ENCODE results near the gene BAHCC1. TPM values are rescaled to one million over a fixed set of nuclear protein-coding genes. Genes with fewer than 3 reads are reported as not detected.

Gene BAHCC1
- total RNA-seq, 2 donors from 2014 or later = 41.2 to 69.6 TPM

- H3K4me3 ChIP-seq = no peak overlapping the region
- TF ChIP-seq CTCF (IDR thresholded peaks at IDR 0.05) = no peak
- no peak for ATAC-seq (ENCODE audit: insufficient number of reproducible peaks, low FRiP score, low read depth)
- H3K27ac ChIP-seq = no peak overlapping the region
- peaks cover 6 to 21% of the 10 kb centered on the region in 2 donors for H3K4me1 ChIP-seq (ENCODE audit: control insufficient read depth in 1 of 2, low read depth in 2 of 2)
- no peaks in the 10 kb centered on the region for H3K36me3 ChIP-seq
- no peak for DNase-seq (ENCODE audit: low spot score)
- no peaks in the 10 kb centered on the region for H3K9me3 ChIP-seq
- H3K27me3 ChIP-seq (replicated peaks; ENCODE audit: insufficient read depth) = no peaks in the 10 kb centered on the region
Measured at GRCh38 chr17:81411305-81411704, 16.0 kb downstream of the BAHCC1 start.

- Histone ChIP-seq H3K27me3 (replicated peaks; ENCODE audit: insufficient read depth) (no peaks in the 10 kb centered on the region), H3K27ac (peak overlapping the region in 1 of 2 donors; percentile 17), H3K9me3 (no peaks in the 10 kb centered on the region), H3K4me1 (ENCODE audit: control insufficient read depth in 1 of 2, low read depth in 2 of 2) (peaks cover 6 to 18% of the 10 kb centered on the region in 2 donors), H3K4me3 (no peak overlapping the region), H3K36me3 (no peaks in the 10 kb centered on the region)
- DNase-seq (ENCODE audit: low spot score) = no peak
- ATAC-seq (ENCODE audit: insufficient number of reproducible peaks, low FRiP score, low read depth) = no peak
- no peak for TF ChIP-seq CTCF (IDR thresholded peaks at IDR 0.05)
Measured at GRCh38 chr17:81412490-81413093, 17.3 kb downstream of the BAHCC1 start.

GRCh38 chr17:81413497-81414135 is 18.4 kb downstream of the BAHCC1 start:
- Histone ChIP-seq H3K36me3 (no peaks in the 10 kb centered on the region), H3K4me1 (ENCODE audit: control insufficient read depth in 1 of 2, low read depth in 2 of 2) (peaks cover 15 to 27% of the 10 kb centered on the region in 2 donors), H3K9me3 (no peaks in the 10 kb centered on the region), H3K27me3 (replicated peaks; ENCODE audit: insufficient read depth) (no peaks in the 10 kb centered on the region), H3K4me3 (no peak overlapping the region), H3K27ac (no peak overlapping the region)
- DNase-seq (ENCODE audit: low spot score) = no peak
- TF ChIP-seq CTCF (IDR thresholded peaks at IDR 0.05) = no peak
- ATAC-seq (ENCODE audit: insufficient number of reproducible peaks, low FRiP score, low read depth) = no peak

GRCh38 chr17:81414756-81415516 is 19.7 kb downstream of the BAHCC1 start:
- Histone ChIP-seq H3K27me3 (replicated peaks; ENCODE audit: insufficient read depth) (no peaks in the 10 kb centered on the region), H3K27ac (peak overlapping the region in 1 of 2 donors; percentile 2), H3K36me3 (no peaks in the 10 kb centered on the region), H3K9me3 (no peaks in the 10 kb centered on the region), H3K4me1 (ENCODE audit: control insufficient read depth in 1 of 2, low read depth in 2 of 2) (peaks cover 20 to 36% of the 10 kb centered on the region in 2 donors), H3K4me3 (no peak overlapping the region)
- TF ChIP-seq CTCF (IDR thresholded peaks at IDR 0.05) = no peak
- ATAC-seq (ENCODE audit: insufficient number of reproducible peaks, low FRiP score, low read depth) (no peak), DNase-seq (ENCODE audit: low spot score) (no peak)

GRCh38 chr17:81415681-81416080 is 20.4 kb downstream of the BAHCC1 start:
- H3K27me3 ChIP-seq (replicated peaks; ENCODE audit: insufficient read depth) = no peaks in the 10 kb centered on the region
- no peak for DNase-seq (ENCODE audit: low spot score)
- peaks cover 28 to 43% of the 10 kb centered on the region in 2 donors for H3K4me1 ChIP-seq (ENCODE audit: control insufficient read depth in 1 of 2, low read depth in 2 of 2)
- no peak overlapping the region for H3K4me3 ChIP-seq
- ATAC-seq (ENCODE audit: insufficient number of reproducible peaks, low FRiP score, low read depth) = no peak
- peak overlapping the region in 1 of 2 donors; percentile 2 for H3K27ac ChIP-seq
- no peaks in the 10 kb centered on the region for H3K9me3 ChIP-seq
- no peak for TF ChIP-seq CTCF (IDR thresholded peaks at IDR 0.05)
- no peaks in the 10 kb centered on the region for H3K36me3 ChIP-seq
